WTC11 (cell line): ENCODE results near the gene MPND.

ENCODE experiments used
- FOXP4 ChIP-seq: sonication (generic); formaldehyde crosslinking; IDR thresholded peaks from 2 replicates; pipeline ENCODE4 v1.8.0; 2022; ENCODE audit warnings: mild to moderate bottlenecking, missing genetic modification reagents
- HMGXB4 ChIP-seq: sonication (generic); formaldehyde crosslinking; IDR thresholded peaks from 2 replicates; pipeline ENCODE4 v1.8.1; 2023; ENCODE audit warnings: mild to moderate bottlenecking, moderate library complexity, missing genetic modification reagents
- NFYB ChIP-seq: sonication (generic); formaldehyde crosslinking; conservative IDR thresholded peaks from 2 replicates; pipeline ENCODE4 v1.8.0; 2022; ENCODE audit warnings: low read depth, missing genetic modification reagents
- NR3C1 ChIP-seq: sonication (generic); formaldehyde crosslinking; conservative IDR thresholded peaks from 2 replicates; pipeline ENCODE4 v1.8.1; 2023; ENCODE audit warnings: low read depth, mild to moderate bottlenecking, missing genetic modification reagents
- TEAD4 ChIP-seq: sonication (generic); formaldehyde crosslinking; IDR thresholded peaks from 2 replicates; pipeline ENCODE4 v1.8.0; 2022; ENCODE audit warnings: mild to moderate bottlenecking, missing genetic modification reagents
- ZNF317 ChIP-seq: sonication (generic); formaldehyde crosslinking; IDR thresholded peaks from 2 replicates; pipeline ENCODE4 v1.8.1; 2023; ENCODE audit warnings: low read depth, mild to moderate bottlenecking, moderate library complexity, missing genetic modification reagents, borderline replicate concordance
- TF ChIP-seq, protein P1 (sequence below): fragments of 200-600 bp; IDR thresholded peaks from 2 replicates; pipeline ENCODE4 v1.8.0; 2022; ENCODE audit warnings: antibody characterized with exemption
- TF ChIP-seq, protein P2 (sequence below): sonication (generic); formaldehyde crosslinking; IDR thresholded peaks from 2 replicates; pipeline ENCODE4 v1.8.1; 2022; ENCODE audit warnings: missing genetic modification reagents, borderline replicate concordance

GRCh38 chr19:4400135-4400936 is 57.0 kb downstream of the MPND start, which contains the start of gene SH3GL1:
- TF ChIP-seq, protein P1, sequence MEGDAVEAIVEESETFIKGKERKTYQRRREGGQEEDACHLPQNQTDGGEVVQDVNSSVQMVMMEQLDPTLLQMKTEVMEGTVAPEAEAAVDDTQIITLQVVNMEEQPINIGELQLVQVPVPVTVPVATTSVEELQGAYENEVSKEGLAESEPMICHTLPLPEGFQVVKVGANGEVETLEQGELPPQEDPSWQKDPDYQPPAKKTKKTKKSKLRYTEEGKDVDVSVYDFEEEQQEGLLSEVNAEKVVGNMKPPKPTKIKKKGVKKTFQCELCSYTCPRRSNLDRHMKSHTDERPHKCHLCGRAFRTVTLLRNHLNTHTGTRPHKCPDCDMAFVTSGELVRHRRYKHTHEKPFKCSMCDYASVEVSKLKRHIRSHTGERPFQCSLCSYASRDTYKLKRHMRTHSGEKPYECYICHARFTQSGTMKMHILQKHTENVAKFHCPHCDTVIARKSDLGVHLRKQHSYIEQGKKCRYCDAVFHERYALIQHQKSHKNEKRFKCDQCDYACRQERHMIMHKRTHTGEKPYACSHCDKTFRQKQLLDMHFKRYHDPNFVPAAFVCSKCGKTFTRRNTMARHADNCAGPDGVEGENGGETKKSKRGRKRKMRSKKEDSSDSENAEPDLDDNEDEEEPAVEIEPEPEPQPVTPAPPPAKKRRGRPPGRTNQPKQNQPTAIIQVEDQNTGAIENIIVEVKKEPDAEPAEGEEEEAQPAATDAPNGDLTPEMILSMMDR, result peak; percentile 92
- TF ChIP-seq, protein P2, sequence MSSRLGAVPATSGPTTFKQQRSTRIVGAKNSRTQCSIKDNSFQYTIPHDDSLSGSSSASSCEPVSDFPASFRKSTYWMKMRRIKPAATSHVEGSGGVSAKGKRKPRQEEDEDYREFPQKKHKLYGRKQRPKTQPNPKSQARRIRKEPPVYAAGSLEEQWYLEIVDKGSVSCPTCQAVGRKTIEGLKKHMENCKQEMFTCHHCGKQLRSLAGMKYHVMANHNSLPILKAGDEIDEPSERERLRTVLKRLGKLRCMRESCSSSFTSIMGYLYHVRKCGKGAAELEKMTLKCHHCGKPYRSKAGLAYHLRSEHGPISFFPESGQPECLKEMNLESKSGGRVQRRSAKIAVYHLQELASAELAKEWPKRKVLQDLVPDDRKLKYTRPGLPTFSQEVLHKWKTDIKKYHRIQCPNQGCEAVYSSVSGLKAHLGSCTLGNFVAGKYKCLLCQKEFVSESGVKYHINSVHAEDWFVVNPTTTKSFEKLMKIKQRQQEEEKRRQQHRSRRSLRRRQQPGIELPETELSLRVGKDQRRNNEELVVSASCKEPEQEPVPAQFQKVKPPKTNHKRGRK (CRISPR knock-in tag), result no peak
- TF ChIP-seq HMGXB4 (CRISPR knock-in tag) (peak; percentile 62), FOXP4 (no peak), NR3C1 (CRISPR knock-in tag) (peak; percentile 94), NFYB (no peak), TEAD4 (CRISPR knock-in tag) (no peak), ZNF317 (CRISPR knock-in tag) (no peak)
